ENCODE data around the gene TEDC2. TPM values are rescaled to one million over a fixed set of nuclear protein-coding genes. Genes with fewer than 3 reads are reported as not detected.
"Not testable (repeated sequence)": the region's sequence is repeated elsewhere in the genome, so short reads cannot be mapped to it uniquely, and the experiment has no call there.

The TEDC2 gene
- total and polyA plus RNA-seq, 3 donors from 2014 or later: 7.7 to 19.4 (median 18.0) TPM

DNA sequence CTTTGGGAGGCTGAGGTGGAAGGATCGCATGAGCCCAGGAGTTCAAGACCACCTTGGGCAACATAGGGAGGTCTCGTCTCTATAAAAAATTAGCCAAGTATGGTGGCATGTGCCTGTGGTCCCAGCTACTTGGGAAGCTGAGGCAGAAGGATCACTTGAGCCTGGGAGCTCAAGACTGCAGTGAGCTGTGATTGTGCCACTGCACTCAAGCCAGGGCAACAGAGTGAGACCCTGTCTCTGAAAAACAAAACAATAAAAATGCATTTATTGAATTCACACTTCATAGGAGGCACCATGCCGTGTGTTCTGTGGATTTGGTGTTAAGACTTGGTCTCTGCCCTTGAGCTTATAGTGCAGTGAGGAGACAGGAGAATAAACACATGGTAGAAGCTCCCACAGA, 17.4 kb downstream of the TEDC2 start:
- no peaks in the 10 kb centered on the region for H3K36me3 ChIP-seq (ENCODE audit: low read depth, missing control alignments)
- no peak for DNase-seq
- H3K4me3 ChIP-seq: no peak overlapping the region
- H3K9me3 ChIP-seq: no peaks in the 10 kb centered on the region
- 93 to 96% methylated on average over 3 of the region's 3 CpGs for WGBS, 2 donors
- intact Hi-C loops (cut with DNase I; ENCODE audit: low total_unique reads): no loop called here
- TF ChIP-seq CTCF (IDR thresholded peaks at IDR 0.05) (no peak), POLR2A (IDR thresholded peaks at IDR 0.05) (no peak)
- H3K27me3 ChIP-seq: no peaks in the 10 kb centered on the region
- peaks cover 13% of the 10 kb centered on the region for H3K4me1 ChIP-seq
- H3K27ac ChIP-seq: no peak overlapping the region

DNA sequence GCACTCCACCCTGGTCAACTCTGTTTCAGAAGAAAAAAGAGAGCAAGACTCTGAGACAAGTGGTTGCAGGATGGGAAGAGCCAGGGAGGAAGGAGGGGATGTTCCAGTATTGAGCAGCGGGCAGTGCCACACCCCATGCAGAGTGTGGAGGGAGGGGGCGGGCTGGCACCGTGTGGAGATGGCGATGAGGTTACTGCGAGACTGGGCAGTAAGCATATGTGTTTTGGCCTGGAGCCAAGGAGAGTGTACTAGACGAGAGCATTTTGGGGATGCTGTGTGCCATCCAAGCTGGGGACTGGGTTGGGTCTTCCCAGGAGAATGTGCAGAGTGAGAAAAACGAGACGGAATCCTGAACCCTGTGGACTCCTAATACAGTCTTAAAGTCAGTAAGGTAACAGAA, 18.4 kb downstream of the TEDC2 start:
- intact Hi-C loops (cut with DNase I; ENCODE audit: low total_unique reads): no loop called here
- Histone ChIP-seq H3K36me3 (ENCODE audit: low read depth, missing control alignments) (no peaks in the 10 kb centered on the region), H3K27ac (no peak overlapping the region), H3K4me3 (no peak overlapping the region), H3K4me1 (peaks cover 20% of the 10 kb centered on the region), H3K9me3 (no peaks in the 10 kb centered on the region), H3K27me3 (no peaks in the 10 kb centered on the region)
- TF ChIP-seq CTCF (IDR thresholded peaks at IDR 0.05): no peak
- TF ChIP-seq POLR2A (IDR thresholded peaks at IDR 0.05): no peak
- DNase-seq: no peak
- WGBS, 2 donors: 79 to 81% methylated on average over 8 of the region's 8 CpGs

DNA sequence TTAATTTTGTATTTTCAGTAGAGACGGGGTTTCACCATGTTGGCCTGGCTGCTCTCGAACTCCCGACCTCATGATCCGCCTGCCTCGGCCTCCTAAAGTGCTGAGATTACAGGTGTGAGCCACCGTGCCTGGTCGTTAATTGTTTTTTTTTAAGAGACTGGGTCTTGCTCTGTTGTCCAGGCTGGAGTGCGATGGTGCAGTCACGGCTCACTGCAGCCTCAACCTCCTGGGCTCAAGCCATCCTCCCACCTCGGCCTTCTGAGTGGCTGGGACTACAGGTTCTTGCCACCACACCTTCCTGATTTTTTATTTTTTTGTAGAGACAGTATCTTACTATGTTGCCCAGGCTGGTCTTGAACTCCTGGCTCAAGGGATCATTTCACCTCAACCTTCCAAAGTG, 20.1 kb downstream of the TEDC2 start:
- H3K36me3 ChIP-seq (ENCODE audit: low read depth, missing control alignments); H3K27me3 ChIP-seq; H3K4me3 ChIP-seq; H3K27ac ChIP-seq; DNase-seq; H3K9me3 ChIP-seq: not testable (repeated sequence)
- intact Hi-C loops (cut with DNase I; ENCODE audit: low total_unique reads): loop anchor here (10.0 kb wide), 1 partner anchor 145 kb away; no protein-coding TSS in a partner anchor
- peaks cover 20% of the 10 kb centered on the region for H3K4me1 ChIP-seq
- 94 to 97% methylated on average over 10 of the region's 10 CpGs for WGBS, 2 donors

DNA sequence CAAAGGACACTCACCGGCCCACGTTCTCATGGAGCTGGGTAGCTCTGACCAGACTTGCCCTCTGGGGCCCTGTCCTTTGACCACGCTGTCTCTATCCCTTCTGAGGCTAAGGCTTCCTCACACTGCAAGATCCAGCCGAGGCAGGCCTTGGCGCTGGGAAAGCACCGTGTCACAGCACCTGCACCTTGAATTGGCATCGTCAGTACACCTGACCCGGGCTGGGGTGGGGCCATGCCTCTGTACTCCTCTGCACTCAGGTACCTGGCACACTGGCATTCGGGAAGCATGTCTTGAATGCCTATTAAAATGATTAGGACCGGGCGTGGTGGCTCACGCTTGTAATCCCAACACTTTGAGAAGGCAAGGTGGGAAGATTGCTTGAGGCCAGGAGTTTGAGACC, 21.0 kb downstream of the TEDC2 start:
- no peak for DNase-seq
- no peak overlapping the region for H3K4me3 ChIP-seq
- no peak overlapping the region for H3K27ac ChIP-seq
- intact Hi-C loops (cut with DNase I; ENCODE audit: low total_unique reads): loop anchor here (10.0 kb wide), 1 partner anchor 146 kb away; no protein-coding TSS in a partner anchor
- H3K4me1 ChIP-seq: peaks cover 15% of the 10 kb centered on the region
- H3K36me3 ChIP-seq (ENCODE audit: low read depth, missing control alignments): no peaks in the 10 kb centered on the region
- H3K27me3 ChIP-seq: no peaks in the 10 kb centered on the region
- 82 to 89% methylated on average over 12 of the region's 12 CpGs for WGBS, 2 donors
- H3K9me3 ChIP-seq: no peaks in the 10 kb centered on the region
- no peak for TF ChIP-seq POLR2A (IDR thresholded peaks at IDR 0.05)

DNA sequence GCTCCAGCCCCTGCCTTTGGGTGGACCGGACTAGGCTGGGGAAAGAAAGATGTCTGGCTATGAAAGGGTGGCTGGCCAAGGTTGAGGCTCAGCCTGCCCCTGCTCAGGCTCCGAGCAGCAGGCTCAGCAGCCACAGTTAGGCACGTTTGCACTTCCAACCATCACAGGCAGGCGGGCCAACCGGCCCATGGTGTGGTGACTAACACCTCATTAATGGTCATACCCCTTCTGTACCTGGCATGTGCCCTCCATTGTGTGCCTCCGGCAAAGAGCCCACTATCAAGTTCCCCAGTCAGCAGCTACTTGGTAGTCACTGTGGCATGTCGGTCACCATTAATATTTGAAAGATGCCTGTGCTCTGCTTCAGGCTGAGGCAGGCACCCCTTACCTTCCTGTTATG, 21.8 kb downstream of the TEDC2 start:
- peaks cover 15% of the 10 kb centered on the region for H3K4me1 ChIP-seq
- DNase-seq: no peak
- 68 to 72% methylated on average over 5 to 7 of the region's 7 CpGs for WGBS, 2 donors
- H3K4me3 ChIP-seq: no peak overlapping the region
- intact Hi-C loops (cut with DNase I; ENCODE audit: low total_unique reads): loop anchor here (10.0 kb wide), 1 partner anchor 147 kb away; no protein-coding TSS in a partner anchor
- TF ChIP-seq CTCF (IDR thresholded peaks at IDR 0.05) (no peak), POLR2A (IDR thresholded peaks at IDR 0.05) (no peak)
- no peaks in the 10 kb centered on the region for H3K27me3 ChIP-seq
- H3K9me3 ChIP-seq: no peaks in the 10 kb centered on the region
- H3K36me3 ChIP-seq (ENCODE audit: low read depth, missing control alignments): no peaks in the 10 kb centered on the region
- H3K27ac ChIP-seq: no peak overlapping the region

DNA sequence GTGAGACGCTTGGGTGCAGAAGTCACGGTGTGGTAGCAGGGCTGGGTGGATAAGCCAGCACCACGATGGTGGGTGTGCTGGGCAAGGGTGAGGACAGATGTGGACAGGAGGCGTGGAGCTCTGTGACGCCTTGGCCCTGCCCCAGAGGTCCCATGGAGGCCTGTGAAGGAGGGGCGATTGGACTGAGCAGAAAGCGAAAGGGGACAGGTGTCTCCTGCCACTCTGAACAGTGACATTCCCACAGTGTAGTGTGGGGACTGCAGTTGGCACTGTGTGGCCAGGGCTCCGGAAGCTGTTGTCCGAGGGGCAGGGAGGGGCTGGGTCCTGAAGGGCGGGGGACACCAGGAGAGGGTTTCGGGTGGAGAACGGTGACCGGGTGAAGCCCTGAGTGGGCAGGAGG, 22.3 kb downstream of the TEDC2 start:
- WGBS, 2 donors: 69 to 77% methylated on average over 13 of the region's 13 CpGs
- H3K9me3 ChIP-seq: no peaks in the 10 kb centered on the region
- H3K4me1 ChIP-seq: peaks cover 19% of the 10 kb centered on the region
- no peaks in the 10 kb centered on the region for H3K27me3 ChIP-seq
- intact Hi-C loops (cut with DNase I; ENCODE audit: low total_unique reads): loop anchor here (10.0 kb wide), 1 partner anchor 147 kb away; no protein-coding TSS in a partner anchor
- peak overlapping the region in 1 of 2 donors; percentile 6 for H3K27ac ChIP-seq
- no peak for DNase-seq
- no peaks in the 10 kb centered on the region for H3K36me3 ChIP-seq (ENCODE audit: low read depth, missing control alignments)
- TF ChIP-seq POLR2A (IDR thresholded peaks at IDR 0.05): no peak
- TF ChIP-seq CTCF (IDR thresholded peaks at IDR 0.05): no peak
- H3K4me3 ChIP-seq: no peak overlapping the region

All from testis (tissue), 3 donors.